Neuronal stem cell (in vitro differentiated cells): Measurements from ENCODE around the gene SORCS3.

Experiments
- DNase-seq: peaks from one replicate; pipeline ENCODE4 v3.0.0-alpha.2; 2013; ENCODE audit warnings: low spot score
- H2AFZ ChIP-seq: one replicate; pipeline ENCODE4 v1.6.1; 2013; ENCODE audit warnings: mild to moderate bottlenecking, low read length, inconsistent platforms
- H2AK5ac ChIP-seq: 2 replicates; pipeline ENCODE4 v1.6.1; 2013; ENCODE audit warnings: low read depth, mild to moderate bottlenecking, inconsistent platforms, low read length, moderate library complexity, mixed read lengths
- H2BK120ac ChIP-seq: 2 replicates; pipeline ENCODE4 v1.6.1; 2013; ENCODE audit warnings: low read depth, mild to moderate bottlenecking, inconsistent platforms, low read length, moderate library complexity, mixed read lengths
- H2BK12ac ChIP-seq: one replicate; pipeline ENCODE4 v1.6.1; 2013; ENCODE audit warnings: low read length, inconsistent platforms
- H2BK15ac ChIP-seq: 2 replicates; pipeline ENCODE4 v1.6.1; 2013; ENCODE audit warnings: mild to moderate bottlenecking, low read length, inconsistent platforms, mixed read lengths
- H2BK5ac ChIP-seq: one replicate; pipeline ENCODE4 v1.6.1; 2013; ENCODE audit warnings: inconsistent platforms, mild to moderate bottlenecking, low read length, moderate library complexity
- H3K14ac ChIP-seq: one replicate; pipeline ENCODE4 v1.6.1; 2013; ENCODE audit warnings: low read length, inconsistent platforms
- H3K18ac ChIP-seq: 2 replicates; pipeline ENCODE4 v1.6.1; 2013; ENCODE audit warnings: low read length, inconsistent platforms
- H3K23ac ChIP-seq: 2 replicates; pipeline ENCODE4 v1.6.1; 2013; ENCODE audit warnings: low read depth, mild to moderate bottlenecking, mixed read lengths, low read length, inconsistent platforms; ENCODE audit not compliant: poor library complexity
- H3K27ac ChIP-seq: replicated peaks from 3 replicates; pipeline ENCODE4 v1.5.1; 2013; ENCODE audit warnings: low read length, inconsistent platforms
- H3K27me3 ChIP-seq, 3 experiments: 2 replicates each; pipeline ENCODE4 v1.6.1; 2013; ENCODE audit warnings: low read length in 3 of 3, mild to moderate bottlenecking in 2 of 3, inconsistent platforms in 1 of 3, low read depth in 1 of 3, mixed read lengths in 1 of 3, moderate library complexity in 1 of 3; ENCODE audit not compliant: control insufficient read depth in 3 of 3, insufficient read depth in 3 of 3
- H3K36me3 ChIP-seq, 2 donors: replicated peaks in 1 of 2; 2 replicates each; pipeline ENCODE4 v1.6.1; 2013; ENCODE audit warnings: low read length in 2 of 2; ENCODE audit not compliant: control insufficient read depth in 2 of 2, insufficient read depth in 2 of 2
- H3K4ac ChIP-seq: 2 replicates; pipeline ENCODE4 v1.6.1; 2013; ENCODE audit warnings: inconsistent platforms, mild to moderate bottlenecking, low read length, moderate library complexity
- H3K4me1 ChIP-seq, 2 donors: 1 replicate in 1 of 2; 2 replicates in 1 of 2; pipeline ENCODE4 v1.6.1; 2013; ENCODE audit warnings: low read length in 2 of 2, low read depth in 1 of 2; ENCODE audit not compliant: control insufficient read depth in 2 of 2, insufficient read depth in 1 of 2
- H3K4me2 ChIP-seq: one replicate; pipeline ENCODE4 v1.6.1; 2013; ENCODE audit warnings: mild to moderate bottlenecking, low read length, inconsistent platforms; ENCODE audit not compliant: insufficient read depth, poor library complexity, severe bottlenecking
- H3K4me3 ChIP-seq, 2 donors: 2 replicates each; pipeline ENCODE4 v1.5.1; 2013; ENCODE audit warnings: low read length in 2 of 2, mild to moderate bottlenecking in 2 of 2, inconsistent platforms in 1 of 2, moderate library complexity in 1 of 2
- H3K79me1 ChIP-seq: one replicate; pipeline ENCODE4 v1.6.1; 2013; ENCODE audit warnings: low read depth, mild to moderate bottlenecking, inconsistent platforms, low read length, moderate library complexity
- H3K9ac ChIP-seq: one replicate; pipeline ENCODE4 v1.6.1; 2013; ENCODE audit warnings: mild to moderate bottlenecking, low read depth, low read length, inconsistent platforms; ENCODE audit not compliant: poor library complexity
- H3K9me3 ChIP-seq, 2 donors: replicated peaks in 1 of 2; 2 replicates each; pipeline versions ENCODE3 to v1.6.1; 2013; ENCODE audit warnings: low read length in 2 of 2, mild to moderate bottlenecking in 2 of 2, inconsistent platforms in 1 of 2, low read depth in 1 of 2, mixed read lengths in 1 of 2, moderate library complexity in 1 of 2; ENCODE audit not compliant: control insufficient read depth in 2 of 2, insufficient read depth in 1 of 2
- H4K8ac ChIP-seq: one replicate; pipeline ENCODE4 v1.6.1; 2013; ENCODE audit warnings: low read depth, mild to moderate bottlenecking, inconsistent platforms, low read length, moderate library complexity
- H4K91ac ChIP-seq: one replicate; pipeline ENCODE4 v1.6.1; 2013; ENCODE audit warnings: low read length, low read depth, mild to moderate bottlenecking, inconsistent platforms; ENCODE audit not compliant: poor library complexity
- WGBS, 2 donors: extraction: QIAGEN DNeasy Blood & Tissue Kit; methylation state at CpG; one replicate each; pipeline ENCODE4 v1.1.7; 2013; ENCODE audit warnings: missing lambda C conversion rate in 2 of 2, mixed read lengths in 1 of 2; ENCODE audit not compliant: insufficient read length in 2 of 2, insufficient replicate concordance in 1 of 2; ENCODE audit errors: extremely low coverage in 2 of 2; 5-methylcytosine and 5-hydroxymethylcytosine counted together

The SORCS3 gene

DNA sequence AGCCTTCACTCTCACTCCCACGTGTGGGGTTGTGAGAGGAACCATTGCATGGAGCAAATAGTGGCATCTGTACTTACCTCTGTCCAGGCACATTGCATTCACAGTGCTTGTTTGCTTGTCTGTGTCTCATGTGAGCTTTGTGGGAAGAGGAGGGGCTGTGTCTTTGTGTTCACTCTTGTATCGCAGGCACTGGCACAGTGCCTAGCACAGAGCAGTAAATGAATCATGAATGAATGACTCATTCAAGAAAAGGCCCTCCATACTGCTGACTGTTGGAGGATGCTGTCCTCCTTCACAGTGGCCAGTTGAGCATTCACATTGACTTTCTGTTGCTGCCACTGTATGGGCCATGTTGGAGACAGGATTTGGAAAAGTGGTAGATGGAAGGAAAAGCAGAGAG, 125.3 kb downstream of the SORCS3 start:
- no peak overlapping the region for H4K8ac ChIP-seq
- H2AFZ ChIP-seq: no peak overlapping the region
- no peak overlapping the region for H2BK15ac ChIP-seq
- no peak overlapping the region for H3K4me3 ChIP-seq
- no peak overlapping the region for H3K14ac ChIP-seq
- no peak overlapping the region for H2BK120ac ChIP-seq
- no peak overlapping the region for H3K18ac ChIP-seq
- H3K27me3 ChIP-seq: no peaks in the 10 kb centered on the region
- H3K27ac ChIP-seq: no peak overlapping the region
- no peak overlapping the region for H3K9ac ChIP-seq
- DNase-seq: no peak
- H3K4me2 ChIP-seq: no peak overlapping the region
- H4K91ac ChIP-seq: no peak overlapping the region
- no peak overlapping the region for H2BK12ac ChIP-seq
- no peak overlapping the region for H3K4ac ChIP-seq
- no peak overlapping the region for H3K23ac ChIP-seq
- H2BK5ac ChIP-seq: no peak overlapping the region
- H3K79me1 ChIP-seq: no peaks in the 10 kb centered on the region
- no peak overlapping the region for H2AK5ac ChIP-seq
- H3K9me3 ChIP-seq: no peaks in the 10 kb centered on the region
- H3K4me1 ChIP-seq: no peaks in the 10 kb centered on the region
- no peaks in the 10 kb centered on the region for H3K36me3 ChIP-seq
- WGBS, 2 donors: no CpG with 5 or more reads among the region's 2 CpGs

DNA sequence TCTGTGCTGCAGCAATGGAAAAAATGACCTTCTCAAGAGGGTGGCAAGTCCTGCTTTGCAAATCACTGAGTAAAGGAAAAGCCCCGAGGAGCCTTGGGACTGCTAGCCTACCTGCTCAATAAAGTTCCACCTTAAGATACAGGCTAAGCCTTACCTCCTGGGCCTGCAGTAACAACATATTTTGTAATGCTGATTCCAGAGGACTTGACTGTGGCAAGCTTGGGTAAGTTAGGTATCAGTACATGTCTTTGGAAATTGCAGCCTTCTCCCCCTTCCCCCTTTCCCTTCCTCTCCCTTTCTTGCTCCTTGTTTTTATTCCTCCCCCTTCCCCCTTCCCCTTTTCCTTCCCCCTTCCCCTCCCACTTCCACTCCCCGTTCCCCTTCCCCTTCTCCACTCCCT, 126.2 kb downstream of the SORCS3 start:
- no peak overlapping the region for H4K91ac ChIP-seq
- no peak overlapping the region for H2AFZ ChIP-seq
- DNase-seq: no peak
- no peaks in the 10 kb centered on the region for H3K27me3 ChIP-seq
- WGBS, 2 donors: 100% methylated on average over 1 of the region's 2 CpGs; no CpG with 5 or more reads in 1 of the 2 donors
- H2BK120ac ChIP-seq: no peak overlapping the region
- H3K4me2 ChIP-seq: no peak overlapping the region
- H2BK5ac ChIP-seq: no peak overlapping the region
- H3K4me3 ChIP-seq: no peak overlapping the region
- H4K8ac ChIP-seq: no peak overlapping the region
- H3K27ac ChIP-seq: no peak overlapping the region
- H2BK12ac ChIP-seq: no peak overlapping the region
- H3K9me3 ChIP-seq: no peaks in the 10 kb centered on the region
- no peaks in the 10 kb centered on the region for H3K4me1 ChIP-seq
- no peak overlapping the region for H2BK15ac ChIP-seq
- H3K18ac ChIP-seq: no peak overlapping the region
- H3K79me1 ChIP-seq: no peaks in the 10 kb centered on the region
- H3K14ac ChIP-seq: no peak overlapping the region
- H3K4ac ChIP-seq: no peak overlapping the region
- H3K23ac ChIP-seq: no peak overlapping the region
- H2AK5ac ChIP-seq: no peak overlapping the region
- no peaks in the 10 kb centered on the region for H3K36me3 ChIP-seq
- H3K9ac ChIP-seq: no peak overlapping the region

DNA sequence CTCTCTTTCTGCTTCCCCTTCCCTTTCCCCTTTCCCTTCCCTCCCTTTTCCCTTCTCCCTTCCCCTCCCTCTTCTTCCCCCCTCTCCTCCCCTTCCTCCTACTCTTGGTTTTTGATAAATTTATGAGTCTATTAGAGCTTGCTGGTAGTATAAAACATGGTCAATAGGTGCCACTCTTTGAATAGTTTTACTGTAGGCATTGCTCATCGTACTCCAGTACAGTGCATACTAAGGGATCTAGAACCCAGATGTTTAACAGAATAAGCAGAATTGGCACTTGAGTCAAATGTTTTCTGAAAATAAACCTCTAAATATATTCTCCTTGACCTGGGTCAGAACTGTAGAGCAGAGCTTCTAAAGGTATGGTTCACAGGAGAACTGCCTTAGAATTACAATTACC, 126.7 kb downstream of the SORCS3 start:
- Histone ChIP-seq H3K14ac (no peak overlapping the region), H3K23ac (no peak overlapping the region), H2AFZ (no peak overlapping the region), H3K27ac (no peak overlapping the region), H2AK5ac (no peak overlapping the region), H2BK120ac (no peak overlapping the region), H3K36me3 (no peaks in the 10 kb centered on the region), H2BK15ac (no peak overlapping the region), H3K27me3 (no peaks in the 10 kb centered on the region), H3K4me1 (no peaks in the 10 kb centered on the region), H3K9ac (no peak overlapping the region), H4K91ac (no peak overlapping the region), H3K4ac (no peak overlapping the region), H4K8ac (no peak overlapping the region), H2BK5ac (no peak overlapping the region), H3K9me3 (no peaks in the 10 kb centered on the region), H3K4me3 (no peak overlapping the region), H3K4me2 (no peak overlapping the region), H2BK12ac (no peak overlapping the region), H3K79me1 (no peaks in the 10 kb centered on the region), H3K18ac (no peak overlapping the region)
- WGBS, 2 donors: no CpG with 5 or more reads among the region's 1 CpG
- DNase-seq: no peak

DNA sequence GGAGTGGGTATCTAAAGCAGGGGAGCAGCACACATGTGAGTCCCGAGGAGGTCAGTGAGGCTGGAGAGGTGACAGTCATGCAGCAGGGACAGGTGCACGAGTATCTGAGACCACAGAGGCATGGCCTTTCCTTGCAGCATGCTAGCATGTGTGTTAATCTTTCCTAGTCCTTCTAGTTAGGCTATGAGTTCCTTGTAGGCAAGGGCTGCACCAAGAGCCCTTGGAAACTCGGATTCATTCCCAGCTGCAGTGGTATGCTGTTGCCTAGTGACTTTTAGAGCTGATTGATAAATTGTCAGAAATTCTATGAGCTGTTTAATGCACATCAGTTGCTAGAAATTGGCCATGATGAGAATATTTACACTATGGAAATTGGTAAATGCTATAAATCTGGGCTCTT, 132.0 kb downstream of the SORCS3 start:
- H3K4me3 ChIP-seq: no peak overlapping the region
- WGBS, 2 donors: no CpG with 5 or more reads among the region's 3 CpGs
- no peak overlapping the region for H3K14ac ChIP-seq
- no peak overlapping the region for H3K4me2 ChIP-seq
- no peak overlapping the region for H3K27ac ChIP-seq
- no peak overlapping the region for H3K23ac ChIP-seq
- no peak overlapping the region for H3K18ac ChIP-seq
- peaks cover 0 to 1% of the 10 kb centered on the region in 2 donors for H3K4me1 ChIP-seq
- no peak overlapping the region for H2BK120ac ChIP-seq
- H3K79me1 ChIP-seq: no peaks in the 10 kb centered on the region
- no peak overlapping the region for H3K9ac ChIP-seq
- H2BK5ac ChIP-seq: no peak overlapping the region
- no peak overlapping the region for H2BK12ac ChIP-seq
- DNase-seq: no peak
- H2AFZ ChIP-seq: no peak overlapping the region
- H4K91ac ChIP-seq: no peak overlapping the region
- H4K8ac ChIP-seq: no peak overlapping the region
- no peak overlapping the region for H3K4ac ChIP-seq
- H3K9me3 ChIP-seq: no peaks in the 10 kb centered on the region
- H2AK5ac ChIP-seq: no peak overlapping the region
- H3K27me3 ChIP-seq: no peaks in the 10 kb centered on the region
- no peaks in the 10 kb centered on the region for H3K36me3 ChIP-seq
- H2BK15ac ChIP-seq: no peak overlapping the region
